ENCODE results near the gene TMEM60.

GRCh38 chr7:77752016-77752415 is 46.2 kb downstream of the TMEM60 start:
- TF ChIP-seq POLR2A (IDR thresholded peaks at IDR 0.05): no peak
- TF ChIP-seq, protein P1, sequence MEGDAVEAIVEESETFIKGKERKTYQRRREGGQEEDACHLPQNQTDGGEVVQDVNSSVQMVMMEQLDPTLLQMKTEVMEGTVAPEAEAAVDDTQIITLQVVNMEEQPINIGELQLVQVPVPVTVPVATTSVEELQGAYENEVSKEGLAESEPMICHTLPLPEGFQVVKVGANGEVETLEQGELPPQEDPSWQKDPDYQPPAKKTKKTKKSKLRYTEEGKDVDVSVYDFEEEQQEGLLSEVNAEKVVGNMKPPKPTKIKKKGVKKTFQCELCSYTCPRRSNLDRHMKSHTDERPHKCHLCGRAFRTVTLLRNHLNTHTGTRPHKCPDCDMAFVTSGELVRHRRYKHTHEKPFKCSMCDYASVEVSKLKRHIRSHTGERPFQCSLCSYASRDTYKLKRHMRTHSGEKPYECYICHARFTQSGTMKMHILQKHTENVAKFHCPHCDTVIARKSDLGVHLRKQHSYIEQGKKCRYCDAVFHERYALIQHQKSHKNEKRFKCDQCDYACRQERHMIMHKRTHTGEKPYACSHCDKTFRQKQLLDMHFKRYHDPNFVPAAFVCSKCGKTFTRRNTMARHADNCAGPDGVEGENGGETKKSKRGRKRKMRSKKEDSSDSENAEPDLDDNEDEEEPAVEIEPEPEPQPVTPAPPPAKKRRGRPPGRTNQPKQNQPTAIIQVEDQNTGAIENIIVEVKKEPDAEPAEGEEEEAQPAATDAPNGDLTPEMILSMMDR (IDR thresholded peaks at IDR 0.05): no peak

All from heart left ventricle (tissue), 13 donors.